DND-41 (cell line): ENCODE data around the gene CRACDL.

Experiments used
- CTCF ChIP-seq: IDR thresholded peaks from 2 replicates; pipeline ENCODE4 v1.5.1; 2012; ENCODE audit warnings: borderline replicate concordance, low read length, moderate library complexity, mild to moderate bottlenecking; ENCODE audit not compliant: poor library complexity, severe bottlenecking; ENCODE audit errors: extremely low read depth
- EZH2 ChIP-seq: IDR thresholded peaks from 3 replicates; pipeline ENCODE4 v1.6.1; 2012; ENCODE audit warnings: borderline replicate concordance, low read depth, mild to moderate bottlenecking, moderate library complexity, low read length, inconsistent platforms; ENCODE audit not compliant: severe bottlenecking

GRCh38 chr2:98872526-98872925 is 63.5 kb downstream of the CRACDL start:
- no peak for TF ChIP-seq CTCF
- no peak for TF ChIP-seq EZH2
